Stimulated activated CD8-positive, alpha-beta memory T cell treated with anti-CD3 and anti-CD28 coated beads, Interleukin-15, amount 100 ng/mL, for 4 hours (primary cell): Measurements from ENCODE around the gene RUNX1.

ENCODE experiments used
- DNase-seq, 2 donors: peaks; one replicate each; pipeline ENCODE4 v3.0.0-alpha.2; 2020; ENCODE audit warnings: low read depth in 2 of 2

The RUNX1 gene

DNA sequence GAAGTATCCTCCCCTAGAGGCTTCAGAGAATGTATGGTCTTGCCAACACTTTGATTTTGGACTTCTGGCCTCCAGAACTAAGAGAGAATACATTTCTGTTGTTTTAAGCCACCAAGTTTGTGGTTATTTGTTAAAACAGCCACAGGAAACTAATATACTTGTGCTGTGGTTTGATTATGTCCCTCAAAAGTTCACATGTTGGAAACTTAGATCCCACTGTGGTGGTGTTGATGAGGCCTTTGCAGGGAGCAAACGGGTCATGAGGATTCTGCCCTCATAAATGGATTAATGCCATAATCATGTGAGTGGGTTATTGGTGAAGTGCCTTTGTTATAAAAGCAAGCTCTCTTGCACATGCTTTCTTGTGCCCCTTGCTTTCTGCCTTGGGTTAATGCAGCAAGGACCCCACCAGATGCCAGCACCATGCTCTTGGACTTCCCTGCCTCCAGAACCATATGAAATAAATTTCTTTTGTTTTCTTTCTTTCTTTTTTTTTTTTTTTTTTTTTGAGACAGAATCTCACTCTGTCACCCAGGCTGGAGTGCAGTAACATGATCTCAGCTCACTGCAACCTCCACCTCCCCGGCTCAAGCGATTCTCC lies 223.1 kb downstream of the RUNX1 start:
- DNase-seq: no peak

GRCh38 chr21:34825101-34825500 lies 224.0 kb downstream of the RUNX1 start:
- no peak for DNase-seq

- no peak for DNase-seq
Measured at GRCh38 chr21:34824314-34824713, 224.8 kb downstream of the RUNX1 start.

DNA sequence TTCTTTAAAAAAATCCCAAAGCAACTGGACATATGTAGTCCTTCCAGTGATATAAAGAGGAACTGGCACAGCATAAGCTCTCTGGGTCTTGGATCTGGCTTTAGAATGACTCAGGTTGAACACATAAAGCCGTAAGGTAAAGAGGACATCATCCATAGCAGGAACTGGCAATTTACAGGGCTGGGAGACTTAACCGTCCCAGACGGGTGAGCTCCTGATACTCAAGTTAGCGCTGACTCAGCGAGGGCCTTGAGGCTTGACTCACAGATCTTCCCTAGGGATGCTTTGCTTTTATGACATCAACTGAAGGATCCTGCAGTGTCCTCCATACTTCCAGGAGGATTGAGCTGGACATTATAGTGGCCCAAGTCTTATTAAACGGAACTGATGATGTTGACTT lies 226.2 kb downstream of the RUNX1 start:
- no peak for DNase-seq

- DNase-seq: no peak
Measured at GRCh38 chr21:34822168-34822567, 226.9 kb downstream of the RUNX1 start.

DNA sequence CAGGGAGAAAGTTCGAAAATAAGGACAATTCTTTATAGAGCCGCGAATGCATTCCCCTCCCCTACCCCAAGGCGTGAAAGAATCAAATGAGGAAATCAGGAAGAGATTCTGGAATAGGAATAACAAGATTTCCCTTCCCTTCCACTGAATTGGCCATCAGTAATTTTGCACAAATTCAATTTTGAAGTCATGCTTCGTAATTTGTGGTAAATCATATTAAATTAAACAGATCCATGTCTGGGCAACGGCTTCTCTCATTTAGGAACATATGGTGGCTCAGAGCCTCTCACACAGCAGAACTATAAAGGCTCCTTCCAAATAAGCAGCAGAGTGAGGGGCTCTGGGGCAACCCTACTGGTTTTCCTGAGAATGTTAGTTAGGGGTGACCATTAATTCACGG lies 227.4 kb downstream of the RUNX1 start:
- no peak for DNase-seq

DNA sequence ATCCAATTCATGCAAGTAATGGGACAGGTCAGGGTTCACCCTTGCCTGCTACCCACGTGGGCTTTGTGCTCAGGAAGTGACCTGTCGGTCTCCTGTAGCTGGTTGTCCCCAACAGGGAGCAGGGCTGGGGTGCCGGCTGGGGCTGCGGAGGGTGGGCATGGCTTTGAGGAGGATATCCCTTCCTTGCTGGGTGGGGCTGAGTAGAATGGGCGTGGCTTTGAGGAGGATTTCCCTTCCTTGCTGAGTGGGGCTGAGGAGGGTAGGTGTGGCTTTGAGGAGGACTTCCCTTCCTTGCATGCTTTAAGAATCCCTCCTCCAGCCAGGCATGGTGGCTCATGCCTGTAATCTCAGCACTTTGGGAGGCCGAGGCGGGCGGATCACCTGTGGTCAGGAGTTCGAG lies 229.1 kb downstream of the RUNX1 start:
- DNase-seq: no peak

DNA sequence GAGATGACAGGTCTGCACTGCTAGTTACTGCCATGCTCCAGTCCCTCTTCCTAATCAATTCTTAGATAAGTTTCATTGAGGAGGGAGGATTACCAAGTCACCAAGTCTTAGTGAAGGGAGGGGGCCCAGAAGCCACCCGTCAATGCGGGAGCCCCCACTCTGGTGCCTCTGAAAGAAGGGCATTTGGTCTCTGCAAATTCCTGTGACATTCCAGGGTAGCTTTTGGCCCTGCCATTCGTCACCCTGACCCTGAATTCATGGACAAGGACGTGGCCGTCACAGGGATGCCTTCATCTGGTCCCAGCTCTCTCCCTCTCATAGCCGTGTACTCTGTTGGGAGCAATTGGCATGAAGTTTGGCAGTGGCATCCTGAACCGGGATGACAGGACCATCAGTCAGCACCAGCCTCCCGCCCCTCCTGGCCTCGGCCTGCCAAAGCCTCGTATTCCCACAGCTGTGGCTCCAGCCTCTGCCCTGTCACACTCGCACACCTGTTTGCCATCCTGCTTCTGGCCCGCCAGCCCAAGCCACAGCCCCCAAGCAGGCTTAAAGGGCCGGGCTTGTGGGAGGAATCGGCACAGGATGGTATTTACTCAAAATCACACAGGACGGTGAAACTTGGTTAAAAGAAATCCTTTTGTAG lies 229.6 kb downstream of the RUNX1 start:
- no peak for DNase-seq

GRCh38 chr21:34818662-34819158 lies 230.4 kb downstream of the RUNX1 start:
- DNase-seq: no peak

DNA sequence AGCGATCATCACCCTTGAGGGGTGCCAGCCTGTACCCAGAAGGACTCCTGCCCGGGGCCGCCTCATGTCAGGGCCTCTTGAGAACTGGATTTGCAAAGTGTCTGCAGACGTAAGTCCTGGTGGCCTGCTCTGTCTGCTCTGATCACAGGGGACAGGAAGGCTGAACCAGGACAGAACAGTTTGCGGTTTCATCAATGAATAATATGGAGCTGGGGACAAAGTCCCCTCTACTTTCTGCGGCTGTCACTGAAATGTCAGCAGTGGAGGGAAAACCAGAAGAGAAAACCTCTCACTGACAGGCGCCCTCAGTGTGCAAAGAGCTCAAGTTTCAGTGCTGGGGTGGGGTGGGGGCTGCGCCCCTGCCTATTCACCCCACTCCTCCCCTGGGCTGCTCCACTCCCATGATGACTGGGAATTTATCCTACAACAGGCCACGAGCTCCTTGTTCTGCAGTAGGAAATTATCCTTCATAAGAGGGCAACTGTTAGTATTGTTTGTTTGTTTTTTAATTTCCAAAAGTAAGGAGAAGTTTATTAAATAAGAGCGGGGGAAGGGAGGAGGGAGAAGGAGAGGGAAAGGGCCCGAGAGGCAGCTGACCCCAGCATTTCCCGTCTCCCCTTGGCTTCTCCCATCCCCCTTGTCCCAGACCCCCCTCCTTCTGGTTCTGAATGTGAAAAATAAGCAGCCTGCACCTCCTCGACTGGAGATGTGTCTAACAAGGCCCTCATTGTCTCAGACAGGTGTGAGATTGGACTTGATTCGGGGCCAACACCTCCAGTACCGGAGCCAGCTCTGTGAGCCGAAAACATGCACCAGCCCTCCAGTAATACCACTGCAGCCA lies 231.1 kb downstream of the RUNX1 start:
- no peak for DNase-seq

DNA sequence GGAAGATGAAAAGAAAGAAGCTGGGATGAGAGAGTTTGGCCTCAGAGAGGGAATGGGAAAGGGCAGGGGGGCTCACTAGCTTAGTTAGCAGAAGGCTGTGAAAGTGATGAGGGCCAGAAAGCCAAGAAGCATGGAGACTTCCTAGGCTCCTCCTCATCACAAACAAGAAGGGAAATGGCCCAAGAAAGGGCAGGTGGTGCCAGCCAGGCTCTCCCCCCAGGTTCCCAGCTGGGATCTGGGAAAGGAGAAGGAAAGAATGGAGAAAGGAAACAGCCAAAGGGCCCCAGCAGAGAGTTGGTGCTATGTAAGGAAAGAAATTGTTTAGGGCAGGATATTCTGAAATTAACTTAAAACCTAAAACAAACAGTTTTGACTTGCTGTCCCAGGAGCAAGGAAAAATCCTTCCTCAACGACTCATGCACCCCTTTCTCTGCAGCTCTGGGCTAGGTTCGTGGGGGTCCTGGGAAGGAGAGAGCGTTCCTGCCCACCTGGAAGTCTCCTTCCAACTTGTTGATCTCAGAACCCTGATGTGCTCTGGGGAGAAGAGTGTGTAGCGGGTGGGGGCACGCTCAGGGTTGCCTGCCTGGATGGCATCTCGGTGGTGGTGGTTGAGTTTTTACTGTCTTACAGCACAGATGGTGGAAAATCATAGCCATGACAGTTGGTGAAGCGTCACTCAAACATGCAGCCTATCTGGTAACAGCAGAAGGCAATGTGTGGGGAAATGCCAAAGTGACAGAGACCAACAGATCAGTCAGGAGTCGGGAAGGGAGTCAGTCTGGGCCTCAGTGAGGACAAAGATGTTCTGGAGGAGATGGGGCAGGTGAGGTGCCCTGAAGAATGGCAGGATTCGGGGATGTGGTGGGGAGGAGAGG lies 233.0 kb downstream of the RUNX1 start:
- DNase-seq: no peak

GRCh38 chr21:34814529-34814951 lies 234.6 kb downstream of the RUNX1 start:
- no peak for DNase-seq

DNA sequence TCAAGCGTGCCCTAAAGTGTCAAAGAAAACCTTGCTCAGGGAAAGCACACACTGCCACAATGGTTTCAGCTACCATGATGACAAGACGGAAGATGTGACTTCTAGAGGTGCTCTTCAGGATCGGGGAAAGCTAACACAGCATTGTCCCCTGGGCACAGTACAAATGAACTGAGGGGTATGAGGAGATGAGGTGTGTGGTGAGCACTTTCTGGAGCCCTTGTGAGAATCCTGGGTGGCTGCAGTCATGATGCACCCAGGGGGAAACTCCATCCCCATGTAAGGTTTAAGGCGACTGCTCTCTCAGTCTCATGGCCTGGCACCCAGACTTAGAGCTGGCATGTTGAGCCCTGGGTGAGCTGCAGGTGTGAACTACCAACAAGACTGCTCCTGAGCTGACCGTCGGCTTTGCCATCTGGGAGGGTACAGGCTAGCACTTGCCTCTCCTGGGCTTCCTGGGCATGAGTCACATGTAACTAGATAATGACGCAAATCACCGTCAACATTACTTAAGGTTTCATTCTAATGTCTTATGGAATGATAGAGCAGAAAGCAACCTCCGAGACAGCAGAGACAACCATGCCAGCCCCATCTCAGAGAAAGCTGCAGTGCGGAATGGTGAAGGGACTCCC lies 235.7 kb downstream of the RUNX1 start:
- DNase-seq: no peak

DNA sequence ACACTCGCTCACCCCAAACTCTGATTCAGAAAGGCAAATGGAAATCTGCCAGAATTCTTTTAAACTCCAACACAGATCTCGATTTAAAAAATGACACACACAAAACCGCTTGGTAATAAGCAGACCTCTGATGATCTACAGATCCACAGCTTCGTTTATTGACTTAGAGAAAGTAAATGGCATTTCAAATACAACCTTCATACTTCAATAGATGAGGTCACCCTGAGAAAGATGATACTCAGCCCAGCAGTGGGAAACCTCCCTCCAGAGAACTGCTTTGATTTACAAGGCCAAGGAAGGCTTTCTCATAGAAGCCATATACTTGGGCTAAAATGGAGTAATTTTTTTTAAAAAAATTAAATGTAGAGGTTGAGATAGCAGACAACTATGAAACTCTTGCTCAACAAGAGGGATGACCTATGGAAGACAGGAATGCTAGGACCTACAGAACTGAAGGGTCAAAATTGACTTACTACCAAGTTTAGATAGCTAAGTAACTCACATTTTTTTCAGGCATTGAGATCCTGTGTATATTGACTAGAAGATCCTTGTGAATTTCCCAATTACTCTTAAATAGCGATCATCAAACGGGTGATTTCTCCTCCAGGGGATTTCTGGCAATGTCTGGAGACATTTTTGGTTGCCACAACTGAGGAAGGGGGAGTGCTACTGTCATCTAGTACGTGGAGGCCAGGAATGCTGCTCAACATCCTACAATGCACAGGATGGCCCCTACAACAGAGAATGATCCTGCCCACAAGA lies 236.4 kb downstream of the RUNX1 start:
- no peak for DNase-seq

DNA sequence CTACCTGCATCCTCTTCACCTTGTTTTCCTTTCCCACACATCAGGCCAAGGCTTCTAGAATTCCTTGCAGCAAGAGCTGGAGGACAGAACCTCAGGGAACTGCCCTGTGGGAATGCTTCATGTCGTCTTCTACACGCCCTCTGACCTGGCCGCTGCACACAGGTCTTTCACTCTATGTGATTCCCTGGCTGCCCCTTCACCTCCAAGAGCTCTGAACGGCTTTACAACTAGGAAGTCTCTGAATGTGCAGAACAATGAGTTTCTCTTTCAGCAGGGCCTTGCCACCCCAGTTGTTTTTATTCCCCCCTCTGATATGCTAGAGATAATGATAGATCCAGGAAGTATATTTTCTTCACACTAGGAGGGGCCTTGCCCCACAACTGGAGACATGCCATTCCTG lies 237.7 kb downstream of the RUNX1 start:
- DNase-seq: no peak

DNA sequence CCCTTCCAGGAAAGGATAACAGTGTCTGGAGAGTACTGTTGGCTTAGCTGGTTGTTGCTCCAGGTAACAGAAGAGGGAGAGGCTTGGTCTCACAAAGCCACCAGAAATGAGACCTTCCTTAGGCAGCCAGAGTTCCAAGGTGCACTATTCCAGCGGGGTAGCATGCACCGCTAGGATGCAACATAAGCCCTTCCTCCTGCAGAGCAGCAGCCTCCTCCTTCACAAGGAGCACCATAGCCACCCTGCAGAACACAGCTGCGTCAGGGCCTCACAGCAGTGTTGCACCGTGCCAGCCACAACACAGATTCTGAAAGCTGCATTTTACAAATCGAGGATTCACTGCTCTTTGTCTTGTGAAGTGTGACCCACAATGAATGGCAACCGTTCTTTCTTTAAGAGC lies 238.3 kb downstream of the RUNX1 start:
- no peak for DNase-seq

DNA sequence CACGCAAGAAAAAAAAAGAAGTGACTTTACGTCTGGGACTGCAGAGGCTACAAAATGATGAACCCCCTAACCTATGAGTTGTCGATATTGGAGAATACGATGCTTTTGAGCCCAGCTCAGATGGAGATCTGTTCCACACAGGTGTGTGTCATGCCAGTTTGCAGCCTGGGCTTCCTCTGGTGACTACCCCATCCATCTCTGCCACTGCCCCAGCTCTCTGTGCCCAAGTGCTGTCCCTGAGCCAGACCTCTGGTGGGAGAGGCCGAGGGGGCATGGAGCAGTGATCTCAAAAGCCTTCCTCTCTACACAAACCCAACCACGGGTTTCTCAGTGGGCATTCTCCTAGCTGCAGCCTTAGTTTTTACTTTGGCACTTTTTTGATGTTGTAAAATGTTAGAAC lies 239.3 kb downstream of the RUNX1 start:
- no peak for DNase-seq

GRCh38 chr21:34808569-34809204 lies 240.4 kb downstream of the RUNX1 start:
- no peak for DNase-seq

GRCh38 chr21:34807881-34808568 lies 241.1 kb downstream of the RUNX1 start:
- peak; percentile 40 to 48 for DNase-seq
